K562 (cell line): ENCODE measurements around the gene CLDN14. TPM values are rescaled to one million over a fixed set of nuclear protein-coding genes. Genes with fewer than 3 reads are reported as not detected.

Experiments
- ATAC-seq: fragments of 200-7000 bp; cut with Tn5 transposase; 3 replicates; pipeline ENCODE4 v1.9.1; 2020; ENCODE audit warnings: moderate library complexity
- BruUV-seq: library from RNA; stranded (reverse); fragments of 400-500 nt; replicated peaks from 2 replicates; lab custom pipeline; 2021; lab: Mats Ljungman, UMichigan
- CTCF ChIA-PET: fragments of 300-600 bp; formaldehyde crosslinking; extraction: SDS; loops from one replicate; lab custom pipeline; 2021; ENCODE audit warnings: low intra/inter-chr PET ratio; lab: Yijun Ruan, JAX
- POLR2A ChIA-PET: fragments of 300-600, 350-650 bp; sonication (Branson Sonifier 250); formaldehyde crosslinking; extraction: SDS; loops from one replicate; lab custom pipeline; 2021; ENCODE audit warnings: antibody characterized with exemption, inconsistent platforms; lab: Yijun Ruan, JAX
- DNase-seq, 4 experiments: peaks; one replicate each; pipeline versions ENCODE4 v3.0.0 to v3.0.0-alpha.2; 2011 to 2018; ENCODE audit warnings: low spot score in 3 of 4, mixed read lengths in 3 of 4; ENCODE audit errors: extremely low read depth in 1 of 4
- FAIRE-seq: peaks from 2 replicates; lab custom pipeline; 2011; peaks lifted over from hg19 to GRCh38; lab: Jason Lieb, UNC
- H2AFZ ChIP-seq: 2 replicates; pipeline ENCODE4 v1.6.0; 2011; ENCODE audit warnings: low read depth, low read length, control low read depth, inconsistent platforms
- H3K27ac ChIP-seq: fragments of 200-600 bp; 3 replicates; pipeline ENCODE4 v1.8.0; 2011; ENCODE audit warnings: low read depth, mild to moderate bottlenecking, control low read depth, inconsistent platforms, low read length, moderate library complexity, mixed read lengths; ENCODE audit errors: extremely low read depth
- H3K27me3 ChIP-seq, 2 experiments: fragments of 300-600 bp in 1 of 2; 2 replicates in 1 of 2; 3 replicates in 1 of 2; pipeline versions ENCODE4 v1.6.0 to v1.8.0; 2011; ENCODE audit warnings: inconsistent platforms in 2 of 2, low read length in 2 of 2, mild to moderate bottlenecking in 1 of 2, mixed read lengths in 1 of 2, moderate library complexity in 1 of 2; ENCODE audit not compliant: control insufficient read depth in 2 of 2, insufficient read depth in 2 of 2
- H3K36me3 ChIP-seq: fragments of 300-600 bp; 3 replicates; pipeline ENCODE4 v1.8.0; 2011; ENCODE audit warnings: mild to moderate bottlenecking, low read length, inconsistent platforms; ENCODE audit not compliant: control insufficient read depth, insufficient read depth
- H3K4me1 ChIP-seq, 2 experiments: fragments of 200-600 bp in 1 of 2; replicated peaks in 1 of 2; 2 replicates in 1 of 2; 3 replicates in 1 of 2; pipeline versions ENCODE4 v1.5.1 to v1.8.0; 2011; ENCODE audit warnings: inconsistent platforms in 2 of 2, low read length in 2 of 2, mild to moderate bottlenecking in 1 of 2, mixed read lengths in 1 of 2, moderate library complexity in 1 of 2; ENCODE audit not compliant: control insufficient read depth in 2 of 2, insufficient read depth in 2 of 2
- H3K4me2 ChIP-seq: 2 replicates; pipeline ENCODE4 v1.6.1; 2011; ENCODE audit warnings: low read length, control low read depth, inconsistent platforms, mixed read lengths; ENCODE audit not compliant: insufficient read depth
- H3K4me3 ChIP-seq: fragments of 200-600 bp; sonication (generic), shearing (Covaris generic); 2 replicates; pipeline ENCODE4 v1.5.1; 2016; ENCODE audit warnings: control low read depth, inconsistent platforms
- H3K79me2 ChIP-seq: fragments of 200-600 bp; 3 replicates; pipeline ENCODE4 v1.8.0; 2011; ENCODE audit warnings: low read length, inconsistent platforms; ENCODE audit not compliant: control insufficient read depth, insufficient read depth
- H3K9ac ChIP-seq, 2 experiments: 2 replicates each; pipeline versions ENCODE4 v1.6.0 to v1.6.1; 2011; ENCODE audit warnings: low read depth in 2 of 2, low read length in 2 of 2, control low read depth in 1 of 2, inconsistent platforms in 1 of 2, mild to moderate bottlenecking in 1 of 2, mixed read lengths in 1 of 2; ENCODE audit not compliant: insufficient read depth in 1 of 2
- H3K9me1 ChIP-seq: one replicate; pipeline ENCODE4 v1.6.0; 2011; ENCODE audit warnings: inconsistent platforms, mild to moderate bottlenecking, low read length, moderate library complexity; ENCODE audit not compliant: control insufficient read depth, insufficient read depth
- H3K9me3 ChIP-seq: replicated peaks from 2 replicates; pipeline ENCODE4 v1.5.1; 2011; ENCODE audit warnings: low read depth, low read length, inconsistent platforms; ENCODE audit not compliant: control insufficient read depth, insufficient read depth
- H4K20me1 ChIP-seq: replicated peaks from 2 replicates; pipeline ENCODE4 v1.6.1; 2011; ENCODE audit warnings: low read length, inconsistent platforms, mixed read lengths; ENCODE audit not compliant: control insufficient read depth, insufficient read depth
- DNMT1 ChIP-seq: fragments of 450-650 bp; IDR thresholded peaks from 2 replicates; pipeline ENCODE4 v1.6.1; 2016; ENCODE audit warnings: antibody characterized with exemption, mild to moderate bottlenecking
- HBP1 ChIP-seq: fragments of 450-650 bp; formaldehyde crosslinking; IDR thresholded peaks from 2 replicates; pipeline ENCODE4 v1.4.0; 2022; ENCODE audit warnings: missing genetic modification characterization
- JUND ChIP-seq, 2 experiments: IDR thresholded peaks; 2 replicates in 1 of 2; 3 replicates in 1 of 2; pipeline ENCODE4 v1.6.1; 2011; ENCODE audit warnings: borderline replicate concordance in 2 of 2, low read depth in 2 of 2, low read length in 2 of 2, improper control_type of control experiment in 1 of 2, missing biosample characterization in 1 of 2, missing genetic modification characterization in 1 of 2, missing genetic modification reagents in 1 of 2
- POLR2AphosphoS2 ChIP-seq: IDR thresholded peaks from 2 replicates; pipeline ENCODE4 v1.6.1; 2012; ENCODE audit warnings: low read length, improper control_type of control experiment
- ZNF174 ChIP-seq: fragments of 250-450 bp; sonication (Bioruptor Pico); IDR thresholded peaks from 2 replicates; pipeline ENCODE4 v1.4.0; 2020; ENCODE audit warnings: mild to moderate bottlenecking
- WGBS: fragments of 100-300 bp; shearing (Covaris generic); methylation state at CpG from one replicate; pipeline ENCODE4 v1.1.6; 2016; ENCODE audit warnings: low coverage, mixed read lengths; ENCODE audit not compliant: insufficient coverage; ENCODE audit errors: missing lambda C conversion rate; 5-methylcytosine and 5-hydroxymethylcytosine counted together
- in situ Hi-C: fragments of 300-500 bp; cut with MboI; formaldehyde crosslinking; loops from 4 replicates; pipeline ENCODE4 v1.15.0; 2018; ENCODE audit warnings: inconsistent platforms, mixed read lengths
- intact Hi-C: fragments of 100-400 bp; cut with micrococcal nuclease; formaldehyde crosslinking; loops from 2 replicates; pipeline ENCODE4 v1.14.2; 2022
- polyA plus RNA-seq, 8 experiments: library from polyadenylated mRNA; depleted of rRNA in 4 of 8; stranded (reverse) in 5 of 8; unstranded in 3 of 8; fragments of >200 nt; fragmentation: Nextera tagmentation in 2 of 8; fragmentation: Illumina TruSeq in 1 of 8; extraction: Ambion mirVana in 2 of 8; extraction: Trizol in 1 of 8; gene quantifications; 2 replicates each; pipeline versions ENCODE4 v1.2.1 to v1.2.3, GENCODE V29; 2011 to 2014; ENCODE audit warnings: inconsistent platforms in 1 of 8, missing spikeins in 1 of 8
- total RNA-seq, 7 experiments: library from RNA; depleted of rRNA in 6 of 7; stranded (reverse); fragments of >200 nt in 6 of 7; fragmentation: Illumina TruSeq in 2 of 7; extraction: Trizol in 2 of 7; gene quantifications; 2 replicates each; pipeline versions ENCODE4 v1.2.1 to v1.2.3, GENCODE V29; 2011 to 2021; ENCODE audit warnings: low replicate concordance in 1 of 7
- TF ChIP-seq, protein P1 (sequence below): fragments of 250-450 bp; sonication (Bioruptor Pico); IDR thresholded peaks from 2 replicates; pipeline ENCODE4 v1.5.0; 2021

Gene CLDN14
- total and polyA plus RNA-seq, 9 of the 15 experiments (the other 6 are each of a cell fraction or from before 2014, with no cell fraction given): not detected

GRCh38 chr21:36412916-36413315 is 67.0 kb downstream of the CLDN14 start:
- Histone ChIP-seq H2AFZ (no peak overlapping the region), H3K4me3 (no peak overlapping the region), H3K27ac (no peak overlapping the region), H3K9me1 (no peaks in the 10 kb centered on the region), H3K79me2 (no peaks in the 10 kb centered on the region), H3K4me2 (no peak overlapping the region), H3K27me3 (no peaks in the 10 kb centered on the region)
- CTCF ChIA-PET: no interaction called here
- TF ChIP-seq POLR2AphosphoS2: 0 out of 2 replicates have a peak, but pooled peaks have one; percentile 22
- no peak for TF ChIP-seq HBP1 (CRISPR knock-in tag)
- TF ChIP-seq, all 486 proteins: peak for 1
- POLR2A ChIA-PET: no interaction called here
- H3K9me3 ChIP-seq: no peaks in the 10 kb centered on the region
- no peaks in the 10 kb centered on the region for H3K4me1 ChIP-seq
- H3K36me3 ChIP-seq: peaks cover 82% of the 10 kb centered on the region
- no peak for FAIRE-seq
- no peak for ATAC-seq
- intact Hi-C loops: no loop called here
- 0 out of 2 replicates have a peak, but pooled peaks cover 5% of the 10 kb centered on the region for H4K20me1 ChIP-seq
- BruUV-seq: no TSS peak
- H3K9ac ChIP-seq: no peak overlapping the region
- in situ Hi-C loops: no loop called here
- 96% methylated on average over 11 of the region's 11 CpGs for WGBS
- DNase-seq: no peak

DNA sequence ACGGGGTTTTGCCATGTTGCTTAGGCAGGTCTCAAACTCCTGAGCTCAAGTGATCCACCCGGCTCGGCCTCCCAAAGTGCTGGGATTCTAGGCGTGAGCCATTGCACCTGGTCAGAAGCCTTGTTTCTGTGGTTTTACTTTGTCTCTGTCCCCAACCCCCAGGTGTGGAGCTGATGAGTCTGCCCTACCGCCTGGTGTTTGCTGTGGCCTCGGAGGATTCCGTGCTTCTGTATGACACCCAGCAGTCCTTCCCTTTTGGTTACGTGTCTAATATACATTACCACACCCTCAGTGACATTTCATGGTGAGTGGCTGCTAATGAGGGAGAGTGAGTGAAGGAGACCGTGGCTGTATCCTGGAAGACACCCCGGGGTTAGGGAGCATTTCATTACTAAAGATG is 68.6 kb downstream of the CLDN14 start:
- Histone ChIP-seq H3K27ac (no peak overlapping the region), H3K27me3 (no peaks in the 10 kb centered on the region), H3K9me3 (no peaks in the 10 kb centered on the region), H3K4me2 (no peak overlapping the region), H2AFZ (no peak overlapping the region), H3K9me1 (no peaks in the 10 kb centered on the region), H3K36me3 (peaks cover 80% of the 10 kb centered on the region), H3K9ac (no peak overlapping the region), H3K4me3 (no peak overlapping the region), H4K20me1 (0 out of 2 replicates have a peak, but pooled peaks cover 5% of the 10 kb centered on the region), H3K79me2 (no peaks in the 10 kb centered on the region), H3K4me1 (no peaks in the 10 kb centered on the region)
- FAIRE-seq: no peak
- ChIA-PET CTCF (no interaction called here), POLR2A (no interaction called here)
- DNase-seq: no peak
- ATAC-seq: no peak
- 94% methylated on average over 10 of the region's 10 CpGs for WGBS
- intact Hi-C loops: no loop called here
- no peak for TF ChIP-seq DNMT1
- TF ChIP-seq, protein P1, sequence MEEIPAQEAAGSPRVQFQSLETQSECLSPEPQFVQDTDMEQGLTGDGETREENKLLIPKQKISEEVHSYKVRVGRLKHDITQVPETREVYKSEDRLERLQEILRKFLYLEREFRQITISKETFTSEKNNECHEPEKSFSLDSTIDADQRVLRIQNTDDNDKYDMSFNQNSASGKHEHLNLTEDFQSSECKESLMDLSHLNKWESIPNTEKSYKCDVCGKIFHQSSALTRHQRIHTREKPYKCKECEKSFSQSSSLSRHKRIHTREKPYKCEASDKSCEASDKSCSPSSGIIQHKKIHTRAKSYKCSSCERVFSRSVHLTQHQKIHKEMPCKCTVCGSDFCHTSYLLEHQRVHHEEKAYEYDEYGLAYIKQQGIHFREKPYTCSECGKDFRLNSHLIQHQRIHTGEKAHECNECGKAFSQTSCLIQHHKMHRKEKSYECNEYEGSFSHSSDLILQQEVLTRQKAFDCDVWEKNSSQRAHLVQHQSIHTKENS (CRISPR knock-in tag): no peak
- TF ChIP-seq JUND (IDR thresholded peaks at IDR 0.05; ENCODE audit: borderline replicate concordance, low read depth, low read length): no peak
- TF ChIP-seq JUND (tag; IDR thresholded peaks at IDR 0.05; ENCODE audit: borderline replicate concordance, low read depth, low read length): no peak
- no peak for TF ChIP-seq ZNF174 (CRISPR knock-in tag)
- BruUV-seq: no TSS peak
- in situ Hi-C loops: no loop called here
